Karpas-422 (cell line): ENCODE data around the gene AHDC1. TPM values are rescaled to one million over a fixed set of nuclear protein-coding genes. Genes with fewer than 3 reads are reported as not detected.

Experiments used
- DNase-seq: peaks from one replicate; pipeline ENCODE4 v3.0.0-alpha.2; 2015
- H2AFZ ChIP-seq: fragments of 200-600 bp; sonication (generic); 2 replicates; pipeline ENCODE4 v1.6.1; 2014; ENCODE audit warnings: antibody characterized with exemption, low read length, mixed read lengths
- H3K27ac ChIP-seq: fragments of 200-600 bp; sonication (generic); 2 replicates; pipeline ENCODE4 v1.5.1; 2014; ENCODE audit warnings: mild to moderate bottlenecking, low read length, moderate library complexity
- H3K27me3 ChIP-seq: fragments of 200-600 bp; sonication (generic); 2 replicates; pipeline ENCODE4 v1.6.1; 2014; ENCODE audit warnings: low read length, mixed read lengths
- H3K36me3 ChIP-seq: fragments of 200-600 bp; sonication (generic); 2 replicates; pipeline ENCODE4 v1.6.1; 2014; ENCODE audit warnings: low read length, mixed read lengths; ENCODE audit not compliant: insufficient read depth
- H3K4me1 ChIP-seq: fragments of 200-600 bp; sonication (generic); 2 replicates; pipeline ENCODE4 v1.6.1; 2014; ENCODE audit warnings: mild to moderate bottlenecking, low read length, mixed read lengths
- H3K4me2 ChIP-seq: fragments of 200-600 bp; sonication (generic); 2 replicates; pipeline ENCODE4 v1.6.1; 2014; ENCODE audit warnings: low read length, low read depth, mild to moderate bottlenecking; ENCODE audit not compliant: poor library complexity, severe bottlenecking
- H3K4me3 ChIP-seq: fragments of 200-600 bp; sonication (generic); 2 replicates; pipeline ENCODE4 v1.5.1; 2014; ENCODE audit warnings: mild to moderate bottlenecking, antibody characterized with exemption, low read length, mixed read lengths
- H3K79me2 ChIP-seq: fragments of 200-600 bp; sonication (generic); 2 replicates; pipeline ENCODE4 v1.6.1; 2014; ENCODE audit warnings: mild to moderate bottlenecking, low read length, mixed read lengths
- H3K9ac ChIP-seq: fragments of 200-600 bp; sonication (generic); 2 replicates; pipeline ENCODE4 v1.6.0; 2014; ENCODE audit warnings: low read length
- H3K9me2 ChIP-seq: fragments of 200-600 bp; sonication (generic), shearing (Covaris generic); replicated peaks from 2 replicates; pipeline ENCODE4 v1.6.0; 2014; ENCODE audit warnings: mild to moderate bottlenecking, low read length, moderate library complexity; ENCODE audit not compliant: insufficient read depth
- H3K9me3 ChIP-seq: fragments of 300-700, 200-600 bp; sonication (generic); 2 replicates; pipeline ENCODE4 v1.6.1; 2014; ENCODE audit warnings: low read length, mixed read lengths
- H4K20me1 ChIP-seq: fragments of 200-600 bp; sonication (generic); 2 replicates; pipeline ENCODE4 v1.6.1; 2014; ENCODE audit warnings: mild to moderate bottlenecking, antibody characterized with exemption, low read length, low read depth; ENCODE audit not compliant: insufficient read depth
- total RNA-seq: library from RNA; depleted of rRNA; stranded (reverse); fragments of >200 nt; shearing (Covaris generic); gene quantifications from 2 replicates; pipeline ENCODE4 v1.2.3, GENCODE V29; 2014; ENCODE audit warnings: low replicate concordance

AHDC1 gene
- total RNA-seq, 1 experiment from 2014 or later: 2.2 TPM

- H3K79me2 ChIP-seq: no peaks in the 10 kb centered on the region
- no peak overlapping the region for H2AFZ ChIP-seq
- no peaks in the 10 kb centered on the region for H3K27me3 ChIP-seq
- H3K4me3 ChIP-seq: no peak overlapping the region
- H3K9ac ChIP-seq: no peak overlapping the region
- no peak overlapping the region for H3K4me2 ChIP-seq
- H4K20me1 ChIP-seq: no peaks in the 10 kb centered on the region
- DNase-seq: no peak
- no peaks in the 10 kb centered on the region for H3K9me3 ChIP-seq
- peaks cover 25% of the 10 kb centered on the region for H3K4me1 ChIP-seq
- H3K36me3 ChIP-seq: no peaks in the 10 kb centered on the region
- no peak overlapping the region for H3K27ac ChIP-seq
- H3K9me2 ChIP-seq: no peaks in the 10 kb centered on the region
Observed at GRCh38 chr1:27552911-27553420, 51.0 kb downstream of the AHDC1 start.

DNA sequence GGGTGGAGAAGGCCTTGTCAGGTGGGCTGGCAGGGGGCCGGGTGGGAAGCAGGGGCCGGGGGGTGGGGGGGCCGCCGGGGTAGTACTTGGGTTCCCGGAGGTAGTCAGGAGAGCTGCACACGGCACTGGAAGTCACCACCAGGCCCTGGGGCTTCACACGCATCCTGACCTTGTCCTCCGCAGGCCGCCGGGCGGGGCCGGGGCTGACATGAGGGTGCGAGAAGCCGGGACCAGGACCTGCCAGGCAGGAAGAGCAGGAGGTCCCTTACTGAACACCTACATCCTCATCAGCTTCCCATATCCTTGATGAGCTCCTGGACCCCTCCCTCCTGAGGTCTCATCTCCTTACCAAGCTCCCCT, 52.0 kb downstream of the AHDC1 start:
- no peaks in the 10 kb centered on the region for H4K20me1 ChIP-seq
- H2AFZ ChIP-seq: no peak overlapping the region
- H3K4me2 ChIP-seq: no peak overlapping the region
- no peaks in the 10 kb centered on the region for H3K9me3 ChIP-seq
- H3K27me3 ChIP-seq: no peaks in the 10 kb centered on the region
- no peak overlapping the region for H3K9ac ChIP-seq
- H3K9me2 ChIP-seq: no peaks in the 10 kb centered on the region
- no peak for DNase-seq
- H3K4me1 ChIP-seq: peaks cover 19% of the 10 kb centered on the region
- H3K27ac ChIP-seq: no peak overlapping the region
- H3K36me3 ChIP-seq: no peaks in the 10 kb centered on the region
- H3K4me3 ChIP-seq: no peak overlapping the region
- no peaks in the 10 kb centered on the region for H3K79me2 ChIP-seq

- H3K4me2 ChIP-seq: no peak overlapping the region
- no peaks in the 10 kb centered on the region for H3K79me2 ChIP-seq
- H2AFZ ChIP-seq: no peak overlapping the region
- H3K9me2 ChIP-seq: no peaks in the 10 kb centered on the region
- H4K20me1 ChIP-seq: no peaks in the 10 kb centered on the region
- no peaks in the 10 kb centered on the region for H3K27me3 ChIP-seq
- no peaks in the 10 kb centered on the region for H3K9me3 ChIP-seq
- no peaks in the 10 kb centered on the region for H3K36me3 ChIP-seq
- H3K4me3 ChIP-seq: no peak overlapping the region
- H3K9ac ChIP-seq: no peak overlapping the region
- DNase-seq: no peak
- peaks cover 16% of the 10 kb centered on the region for H3K4me1 ChIP-seq
- H3K27ac ChIP-seq: no peak overlapping the region
Observed at GRCh38 chr1:27551170-27551952, 52.6 kb downstream of the AHDC1 start.

- Histone ChIP-seq H3K4me2 (no peak overlapping the region), H3K27me3 (no peaks in the 10 kb centered on the region), H3K79me2 (no peaks in the 10 kb centered on the region), H3K36me3 (no peaks in the 10 kb centered on the region), H3K9ac (no peak overlapping the region), H3K9me3 (no peaks in the 10 kb centered on the region), H3K27ac (no peak overlapping the region), H4K20me1 (no peaks in the 10 kb centered on the region), H2AFZ (no peak overlapping the region), H3K4me1 (peaks cover 10% of the 10 kb centered on the region; the same call in 1 of the 2 replicates), H3K4me3 (no peak overlapping the region), H3K9me2 (no peaks in the 10 kb centered on the region)
- DNase-seq: no peak
Observed at GRCh38 chr1:27550510-27551169, 53.3 kb downstream of the AHDC1 start.

- Histone ChIP-seq H3K27me3 (no peaks in the 10 kb centered on the region), H3K36me3 (no peaks in the 10 kb centered on the region), H3K9ac (no peak overlapping the region), H2AFZ (no peak overlapping the region), H3K79me2 (no peaks in the 10 kb centered on the region), H3K27ac (no peak overlapping the region), H3K9me2 (no peaks in the 10 kb centered on the region), H3K4me2 (no peak overlapping the region), H4K20me1 (no peaks in the 10 kb centered on the region), H3K4me1 (peaks cover 9% of the 10 kb centered on the region; the same call in 1 of the 2 replicates), H3K4me3 (no peak overlapping the region), H3K9me3 (no peaks in the 10 kb centered on the region)
- no peak for DNase-seq
Observed at GRCh38 chr1:27549807-27550408, 54.0 kb downstream of the AHDC1 start.

DNA sequence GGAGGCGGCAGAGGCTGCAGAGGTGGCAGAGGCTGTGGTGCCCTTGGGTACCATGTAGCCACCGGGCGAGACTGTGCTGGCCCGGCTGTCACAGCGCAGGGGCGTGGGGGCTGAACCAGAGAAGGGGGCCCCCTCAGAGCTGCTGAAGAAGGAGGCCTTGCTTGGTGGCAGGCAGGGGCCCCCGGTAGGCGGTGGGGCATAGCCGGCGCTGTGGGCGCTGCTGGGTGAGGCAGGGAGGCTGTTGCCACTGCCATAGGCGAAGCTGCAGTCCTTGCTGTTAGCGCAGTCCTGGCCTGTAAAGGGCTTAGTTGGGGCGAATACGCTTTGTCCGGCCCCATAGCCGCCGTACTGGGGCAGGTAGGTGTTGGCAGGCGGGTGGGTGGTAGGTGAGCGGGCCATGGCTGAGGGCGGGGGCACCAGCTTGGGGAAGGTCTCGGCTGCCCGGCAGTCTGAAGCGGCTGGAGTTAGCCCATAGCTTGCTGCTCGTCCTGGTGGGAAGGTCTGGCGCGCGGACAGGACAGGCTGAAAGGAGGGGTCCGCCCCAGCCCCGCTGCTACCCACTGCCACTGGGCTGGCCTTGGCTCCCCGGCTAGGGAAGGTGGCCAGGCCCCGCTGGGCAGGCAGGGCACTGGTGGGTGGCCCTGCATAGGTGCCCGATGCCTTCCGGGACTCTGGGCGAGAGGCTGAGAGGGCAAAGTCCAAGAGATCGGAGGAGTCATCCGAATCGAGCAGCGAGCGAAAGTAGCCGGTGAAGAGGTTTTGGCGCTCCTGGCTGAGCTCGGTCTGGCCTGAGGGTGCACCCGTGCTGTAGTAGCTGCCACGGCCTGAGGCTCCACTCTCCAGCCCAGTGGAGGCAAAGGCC, 54.9 kb downstream of the AHDC1 start:
- Histone ChIP-seq H3K4me3 (no peak overlapping the region), H3K4me2 (no peak overlapping the region), H2AFZ (no peak overlapping the region), H3K9ac (no peak overlapping the region), H3K27me3 (no peaks in the 10 kb centered on the region), H3K27ac (no peak overlapping the region), H4K20me1 (no peaks in the 10 kb centered on the region), H3K9me2 (no peaks in the 10 kb centered on the region), H3K9me3 (no peaks in the 10 kb centered on the region), H3K36me3 (no peaks in the 10 kb centered on the region), H3K79me2 (no peaks in the 10 kb centered on the region), H3K4me1 (0 out of 2 replicates have a peak, but pooled peaks cover 1% of the 10 kb centered on the region)
- no peak for DNase-seq

DNA sequence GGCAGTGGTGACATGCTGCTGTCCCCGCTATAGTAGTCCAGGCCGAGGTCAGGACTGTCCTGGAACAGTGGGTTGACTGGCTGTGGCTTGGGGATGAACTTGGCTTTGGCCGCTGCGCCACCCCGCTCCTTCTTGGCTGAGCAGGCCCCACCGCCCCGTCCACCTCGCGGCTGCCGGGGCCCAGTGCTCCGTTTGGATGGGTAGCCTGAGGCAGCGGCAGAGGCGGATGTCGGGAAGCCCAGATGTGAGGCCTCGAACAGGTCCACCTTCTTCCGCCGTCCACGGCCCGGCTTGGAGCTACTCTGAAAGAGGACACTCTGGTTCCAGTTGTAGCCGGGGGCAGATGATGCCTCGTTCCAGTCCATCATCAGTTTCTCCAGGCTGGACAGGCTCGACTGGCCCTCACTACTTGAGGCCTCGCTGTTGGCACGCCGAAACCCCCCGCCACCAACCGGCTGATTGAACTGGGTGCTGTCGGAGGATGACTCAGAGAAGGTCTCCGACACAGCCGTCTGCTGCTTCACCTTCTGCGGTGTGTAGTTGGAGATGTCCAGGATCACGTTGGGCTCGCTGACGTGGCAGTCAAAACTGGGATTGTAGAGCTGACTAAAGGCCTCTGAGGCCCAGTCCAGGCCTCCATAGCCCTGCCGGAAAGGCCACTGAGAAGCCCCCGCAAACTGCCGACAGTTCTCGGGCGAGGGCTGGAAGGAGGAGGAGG, 55.6 kb downstream of the AHDC1 start:
- Histone ChIP-seq H3K4me2 (no peak overlapping the region), H3K4me1 (no peaks in the 10 kb centered on the region), H3K36me3 (no peaks in the 10 kb centered on the region), H3K9me3 (no peaks in the 10 kb centered on the region), H3K79me2 (no peaks in the 10 kb centered on the region), H3K27me3 (no peaks in the 10 kb centered on the region), H3K27ac (no peak overlapping the region), H3K9me2 (no peaks in the 10 kb centered on the region), H3K4me3 (no peak overlapping the region), H2AFZ (no peak overlapping the region), H3K9ac (no peak overlapping the region), H4K20me1 (no peaks in the 10 kb centered on the region)
- no peak for DNase-seq
